NCI-H82 treated with DMSO at 0.1 percent for 48 hours (cell line): ENCODE data around the gene HOXD4.

Source experiments
- DNase-seq: peaks from one replicate; lab custom pipeline; 2025; ENCODE audit not compliant: unreplicated experiment; lab: John Stamatoyannopoulos, UW

The HOXD4 gene

GRCh38 chr2:176187899-176188773, 36.8 kb downstream of the HOXD4 start, which contains the start of gene HOXD1:
Gene HOXD1, plus strand, starts transcription at chr2:176188668. Its CDS starts 134 bp downstream, at chr2:176188802.
- no peak for DNase-seq

DNA sequence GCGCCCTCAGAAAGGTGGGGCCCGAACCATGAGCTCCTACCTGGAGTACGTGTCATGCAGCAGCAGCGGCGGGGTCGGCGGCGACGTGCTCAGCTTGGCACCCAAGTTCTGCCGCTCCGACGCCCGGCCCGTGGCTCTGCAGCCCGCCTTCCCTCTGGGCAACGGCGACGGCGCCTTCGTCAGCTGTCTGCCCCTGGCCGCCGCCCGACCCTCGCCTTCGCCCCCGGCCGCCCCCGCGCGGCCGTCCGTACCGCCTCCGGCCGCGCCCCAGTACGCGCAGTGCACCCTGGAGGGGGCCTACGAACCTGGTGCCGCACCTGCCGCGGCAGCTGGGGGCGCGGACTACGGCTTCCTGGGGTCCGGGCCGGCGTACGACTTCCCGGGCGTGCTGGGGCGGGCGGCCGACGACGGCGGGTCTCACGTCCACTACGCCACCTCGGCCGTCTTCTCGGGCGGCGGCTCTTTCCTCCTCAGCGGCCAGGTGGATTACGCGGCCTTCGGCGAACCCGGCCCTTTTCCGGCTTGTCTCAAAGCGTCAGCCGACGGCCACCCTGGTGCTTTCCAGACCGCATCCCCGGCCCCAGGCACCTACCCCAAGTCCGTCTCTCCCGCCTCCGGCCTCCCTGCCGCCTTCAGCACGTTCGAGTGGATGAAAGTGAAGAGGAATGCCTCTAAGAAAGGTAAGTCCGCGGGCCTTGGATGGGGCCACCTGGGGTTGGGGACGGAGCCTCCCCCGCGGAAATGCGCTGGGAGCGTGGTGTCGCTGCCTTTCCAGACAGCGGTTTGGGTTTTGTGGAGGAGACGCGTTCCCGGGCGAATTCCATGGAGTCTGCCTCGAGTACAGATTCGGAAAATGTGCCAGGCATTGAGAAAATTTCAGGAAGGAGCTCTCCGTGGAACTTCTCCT, 37.7 kb downstream of the HOXD4 start:
- DNase-seq, result no peak

DNA sequence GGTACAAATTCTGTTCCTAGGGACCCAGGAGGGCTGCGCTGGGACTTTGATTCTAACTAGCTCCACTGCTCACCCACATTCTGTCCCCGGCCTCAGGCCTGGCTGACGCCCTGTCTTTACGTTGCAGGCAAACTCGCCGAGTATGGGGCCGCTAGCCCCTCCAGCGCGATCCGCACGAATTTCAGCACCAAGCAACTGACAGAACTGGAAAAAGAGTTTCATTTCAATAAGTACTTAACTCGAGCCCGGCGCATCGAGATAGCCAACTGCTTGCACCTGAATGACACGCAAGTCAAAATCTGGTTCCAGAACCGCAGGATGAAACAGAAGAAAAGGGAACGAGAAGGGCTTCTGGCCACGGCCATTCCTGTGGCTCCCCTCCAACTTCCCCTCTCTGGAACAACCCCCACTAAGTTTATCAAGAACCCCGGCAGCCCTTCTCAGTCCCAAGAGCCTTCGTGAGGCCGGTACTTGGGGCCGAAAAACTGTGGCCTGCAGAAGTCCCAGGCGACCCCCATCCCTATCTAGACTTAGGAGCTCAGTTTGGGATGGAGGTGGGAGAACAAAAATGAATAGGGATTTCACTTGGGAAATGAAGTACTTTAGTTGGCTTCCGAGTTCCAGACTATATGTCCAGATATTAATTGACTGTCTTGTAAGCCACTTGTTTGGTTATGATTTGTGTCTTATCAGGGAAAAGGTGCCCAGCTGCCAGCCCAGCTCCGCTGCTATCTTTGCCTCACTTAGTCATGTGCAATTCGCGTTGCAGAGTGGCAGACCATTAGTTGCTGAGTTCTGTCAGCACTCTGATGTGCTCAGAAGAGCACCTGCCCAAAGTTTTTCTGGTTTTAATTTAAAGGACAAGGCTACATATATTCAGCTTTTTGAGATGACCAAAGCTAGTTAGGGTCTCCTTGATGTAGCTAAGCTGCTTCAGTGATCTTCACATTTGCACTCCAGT, 38.6 kb downstream of the HOXD4 start:
- DNase-seq, result no peak

GRCh38 chr2:176192351-176192750, 41.0 kb downstream of the HOXD4 start:
- no peak for DNase-seq

DNA sequence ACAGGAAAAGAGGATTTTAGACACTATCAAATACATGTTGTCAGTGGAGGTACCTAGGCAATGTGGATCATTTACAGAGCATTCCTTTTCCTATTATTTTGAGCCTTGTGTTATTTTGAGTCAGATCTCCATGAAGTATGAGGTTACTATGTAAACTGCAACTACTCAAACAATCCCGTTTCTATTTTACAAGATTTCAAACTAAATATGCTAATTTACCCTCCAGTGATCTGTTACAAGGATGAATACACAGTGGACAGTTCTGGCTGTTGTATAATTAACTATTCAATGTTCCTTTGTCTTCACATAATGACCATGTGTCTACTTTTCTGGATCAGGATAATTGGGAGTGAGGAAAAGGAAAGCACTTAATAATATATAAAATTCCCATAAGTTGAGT, 41.7 kb downstream of the HOXD4 start:
- DNase-seq, result no peak

GRCh38 chr2:176199902-176200301, 48.6 kb downstream of the HOXD4 start:
- no peak for DNase-seq

- DNase-seq, result no peak
Observed at GRCh38 chr2:176200971-176201370, 49.6 kb downstream of the HOXD4 start.

- no peak for DNase-seq
Observed at GRCh38 chr2:176202491-176202890, 51.1 kb downstream of the HOXD4 start.
